ENCODE results near the gene CABCOCO1. TPM values are rescaled to one million over a fixed set of nuclear protein-coding genes. Genes with fewer than 3 reads are reported as not detected.

Gene CABCOCO1
- polyA plus RNA-seq, 1 experiment = 2.4 TPM

DNA sequence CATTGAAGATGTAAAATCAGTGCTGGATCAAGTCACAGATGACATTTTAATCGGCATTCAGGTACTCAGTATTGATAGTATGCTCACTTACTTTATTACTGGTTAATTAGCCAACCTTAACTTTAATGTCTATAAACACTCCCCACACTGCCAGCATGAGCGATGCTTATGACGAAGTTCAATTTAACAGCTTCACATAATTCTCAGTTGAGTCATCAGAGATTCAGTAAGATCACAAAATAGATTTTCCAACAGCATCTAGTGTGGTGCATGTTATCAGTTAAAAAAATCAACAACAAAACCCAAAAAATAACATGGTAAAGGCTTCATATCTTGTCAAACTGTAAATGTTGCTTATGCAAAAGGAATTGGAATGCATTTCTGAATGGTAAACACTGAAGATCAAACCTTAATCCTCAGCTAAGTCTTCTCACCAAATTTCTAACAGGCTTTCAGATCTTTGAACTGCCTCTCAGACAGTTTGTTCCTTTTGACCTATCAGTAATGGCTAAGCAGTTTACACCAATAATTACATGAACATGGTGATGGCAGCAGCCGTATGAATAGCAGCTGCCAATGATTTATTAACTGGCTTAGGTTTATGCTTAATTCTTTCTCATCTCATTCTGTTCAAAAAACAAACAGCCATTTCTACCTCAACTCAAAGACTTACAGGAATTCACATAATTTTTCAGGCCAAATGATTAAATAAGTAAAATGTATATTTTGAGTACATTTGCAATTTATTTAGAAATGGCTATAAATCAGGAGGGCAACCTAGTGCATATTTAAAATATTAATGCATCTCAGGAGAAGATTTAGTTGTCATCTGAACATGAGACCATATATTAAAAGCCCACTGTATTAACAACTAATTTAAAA is 98.5 kb downstream of the CABCOCO1 start:
- peak; percentile 68 for DNase-seq (ENCODE audit: low read depth)
- Histone ChIP-seq H3K27me3 (ENCODE audit: control insufficient read depth, insufficient read depth, low read length) (no peaks in the 10 kb centered on the region), H3K36me3 (ENCODE audit: control insufficient read depth, insufficient read depth, low read length) (no peaks in the 10 kb centered on the region), H3K4me3 (ENCODE audit: low read depth, low read length) (no peak overlapping the region)
- TF ChIP-seq, protein P1, sequence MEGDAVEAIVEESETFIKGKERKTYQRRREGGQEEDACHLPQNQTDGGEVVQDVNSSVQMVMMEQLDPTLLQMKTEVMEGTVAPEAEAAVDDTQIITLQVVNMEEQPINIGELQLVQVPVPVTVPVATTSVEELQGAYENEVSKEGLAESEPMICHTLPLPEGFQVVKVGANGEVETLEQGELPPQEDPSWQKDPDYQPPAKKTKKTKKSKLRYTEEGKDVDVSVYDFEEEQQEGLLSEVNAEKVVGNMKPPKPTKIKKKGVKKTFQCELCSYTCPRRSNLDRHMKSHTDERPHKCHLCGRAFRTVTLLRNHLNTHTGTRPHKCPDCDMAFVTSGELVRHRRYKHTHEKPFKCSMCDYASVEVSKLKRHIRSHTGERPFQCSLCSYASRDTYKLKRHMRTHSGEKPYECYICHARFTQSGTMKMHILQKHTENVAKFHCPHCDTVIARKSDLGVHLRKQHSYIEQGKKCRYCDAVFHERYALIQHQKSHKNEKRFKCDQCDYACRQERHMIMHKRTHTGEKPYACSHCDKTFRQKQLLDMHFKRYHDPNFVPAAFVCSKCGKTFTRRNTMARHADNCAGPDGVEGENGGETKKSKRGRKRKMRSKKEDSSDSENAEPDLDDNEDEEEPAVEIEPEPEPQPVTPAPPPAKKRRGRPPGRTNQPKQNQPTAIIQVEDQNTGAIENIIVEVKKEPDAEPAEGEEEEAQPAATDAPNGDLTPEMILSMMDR (IDR thresholded peaks at IDR 0.05; ENCODE audit: insufficient read depth, low read depth, low read length) = no peak
- CTCF ChIA-PET = interaction anchor here (1.3 kb wide), 1 partner anchor 12 kb away, joined by 3 read pairs; no protein-coding TSS in a partner anchor
- POLR2A ChIA-PET = no interaction called here

DNA sequence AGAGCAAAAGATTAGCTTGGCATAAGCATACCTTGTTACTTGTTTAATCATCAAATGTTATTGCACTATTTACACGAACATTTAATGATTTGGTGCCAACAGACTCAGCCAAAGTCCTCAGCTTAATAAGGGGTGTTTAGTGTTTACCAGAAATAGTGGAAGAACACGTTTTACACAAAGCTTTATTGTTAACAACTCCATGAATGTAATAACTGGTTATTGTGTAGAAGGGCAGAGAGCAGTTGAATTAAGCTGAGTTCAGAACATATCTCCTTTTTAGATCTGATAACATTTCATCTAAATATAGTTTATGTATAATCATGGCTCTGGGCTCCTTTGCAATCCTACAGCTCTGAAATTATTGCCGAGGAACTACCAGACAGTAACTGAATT is 99.1 kb downstream of the CABCOCO1 start:
- H3K27me3 ChIP-seq (ENCODE audit: control insufficient read depth, insufficient read depth, low read length) = no peaks in the 10 kb centered on the region
- POLR2A ChIA-PET = interaction anchor here (0.7 kb wide), 1 partner anchor 176 kb away, joined by 3 read pairs; no protein-coding TSS in a partner anchor
- H3K36me3 ChIP-seq (ENCODE audit: control insufficient read depth, insufficient read depth, low read length) = no peaks in the 10 kb centered on the region
- CTCF ChIA-PET = interaction anchor here (0.6 to 1.3 kb wide), 2 partner anchors 11 to 857 kb away, joined by 3 read pairs; no protein-coding TSS in a partner anchor
- no peak for DNase-seq (ENCODE audit: low read depth)
- TF ChIP-seq, protein P1 (IDR thresholded peaks at IDR 0.05; ENCODE audit: insufficient read depth, low read depth, low read length) = no peak
- no peak overlapping the region for H3K4me3 ChIP-seq (ENCODE audit: low read depth, low read length)

DNA sequence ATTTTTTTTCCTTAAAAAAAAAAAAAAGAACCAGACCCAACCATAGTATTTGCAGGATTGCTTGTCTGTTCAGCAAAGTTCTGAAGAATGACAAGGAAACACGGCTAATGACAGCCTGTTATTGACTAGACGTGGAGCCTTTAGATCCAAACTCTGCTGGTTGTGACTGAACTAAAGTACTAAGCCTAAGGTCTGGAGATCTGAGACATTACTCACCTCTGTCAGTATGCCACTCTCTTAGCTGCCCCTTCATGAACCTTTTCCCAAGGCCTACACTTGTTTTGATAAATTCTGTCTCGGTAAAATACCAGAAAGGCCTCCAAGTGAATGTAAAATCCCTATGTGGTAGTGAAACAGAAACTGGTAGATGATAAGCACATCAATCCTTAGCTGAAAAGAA is 101.0 kb downstream of the CABCOCO1 start:
- CTCF ChIA-PET = interaction anchor here (1.3 kb wide), 1 partner anchor 31 kb away, joined by 3 read pairs; no protein-coding TSS in a partner anchor
- no peaks in the 10 kb centered on the region for H3K27me3 ChIP-seq (ENCODE audit: control insufficient read depth, insufficient read depth, low read length)
- H3K4me3 ChIP-seq (ENCODE audit: low read depth, low read length) = no peak overlapping the region
- TF ChIP-seq, protein P1 (IDR thresholded peaks at IDR 0.05; ENCODE audit: insufficient read depth, low read depth, low read length) = no peak
- no peak for DNase-seq (ENCODE audit: low read depth)
- POLR2A ChIA-PET = no interaction called here
- no peaks in the 10 kb centered on the region for H3K36me3 ChIP-seq (ENCODE audit: control insufficient read depth, insufficient read depth, low read length)

DNA sequence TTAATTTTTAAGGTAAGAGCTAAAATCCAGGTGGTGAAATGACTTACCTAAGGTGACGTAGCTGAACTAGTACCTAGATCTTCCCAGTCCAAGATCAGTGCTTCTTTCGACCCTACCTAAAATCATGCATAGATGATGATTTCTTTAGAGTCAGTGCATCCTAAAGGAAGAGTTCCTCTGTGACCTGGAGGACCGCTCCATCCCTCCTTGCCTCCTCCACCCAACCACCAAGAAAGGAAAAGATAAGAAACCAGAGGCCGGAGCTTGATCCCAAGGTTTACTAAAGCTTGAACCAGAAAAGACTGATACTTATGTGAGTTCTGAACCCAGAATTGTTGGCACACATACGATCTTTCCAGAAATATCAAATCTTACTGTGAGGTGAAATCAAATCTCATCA is 101.8 kb downstream of the CABCOCO1 start:
- no peak for DNase-seq (ENCODE audit: low read depth)
- CTCF ChIA-PET = interaction anchor here (1.3 kb wide), 1 partner anchor 32 kb away, joined by 3 read pairs; no protein-coding TSS in a partner anchor

More for the DNA sequence above, 101.8 kb downstream of the CABCOCO1 start:
- TF ChIP-seq, protein P1 (IDR thresholded peaks at IDR 0.05; ENCODE audit: insufficient read depth, low read depth, low read length) = no peak
- POLR2A ChIA-PET = no interaction called here
- Histone ChIP-seq H3K27me3 (ENCODE audit: control insufficient read depth, insufficient read depth, low read length) (no peaks in the 10 kb centered on the region), H3K4me3 (ENCODE audit: low read depth, low read length) (no peak overlapping the region), H3K36me3 (ENCODE audit: control insufficient read depth, insufficient read depth, low read length) (no peaks in the 10 kb centered on the region)
